OCI-LY7 (cell line): ENCODE measurements around the gene LARP1.

Experiments
- CTCF ChIP-seq: fragments of 200-600 bp; sonication (generic); conservative IDR thresholded peaks from 2 replicates; pipeline ENCODE4 v1.5.1; 2014; ENCODE audit warnings: mild to moderate bottlenecking, antibody characterized with exemption, low read length, moderate library complexity, mixed read lengths
- EZH2phosphoT487 ChIP-seq: fragments of 200-600 bp; sonication (generic); IDR thresholded peaks from 2 replicates; pipeline ENCODE4 v1.6.1; 2018; ENCODE audit warnings: low read depth, borderline replicate concordance, mild to moderate bottlenecking, mixed run types, antibody characterized with exemption, low read length, moderate library complexity, mixed read lengths

- TF ChIP-seq CTCF: no peak
- no peak for TF ChIP-seq EZH2phosphoT487
Measured at GRCh38 chr5:154844809-154845208, 89.6 kb downstream of the LARP1 start.
